ENCODE measurements around the gene RASD2. TPM values are rescaled to one million over a fixed set of nuclear protein-coding genes. Genes with fewer than 3 reads are reported as not detected.
"Not testable (repeated sequence)": the region's sequence is repeated elsewhere in the genome, so short reads cannot be mapped to it uniquely, and the experiment has no call there.

Gene RASD2
- under 1 TPM in 1 of 2 donors, not detected in 1; 0.07 TPM for total RNA-seq

GRCh38 chr22:35540595-35541253, at the start of gene RASD2:
Gene RASD2, plus strand, starts transcription at chr22:35540831. Its CDS starts 5,979 bp downstream, at chr22:35546810.
- ATAC-seq, result peak in 1 of 2 donors; percentile 34
- H3K4me1 Mint-ChIP-seq (ENCODE audit: low read depth in 2 of 2), result peaks cover 13 to 15% of the 10 kb centered on the region in 2 donors
- peaks cover 5% of the 10 kb centered on the region for H3K36me3 Mint-ChIP-seq
- H3K4me3 Mint-ChIP-seq, result peak within 1 kb of the TSS; percentile 49
- H3K9me3 Mint-ChIP-seq, result no peaks in the 10 kb centered on the region
- H3K27ac Mint-ChIP-seq, result no peak within 1 kb of the TSS
- no peak for DNase-seq (ENCODE audit: low spot score)
- H3K27me3 Mint-ChIP-seq, result peaks cover 22 to 23% of the 10 kb centered on the region in 2 donors

- DNase-seq (ENCODE audit: low spot score); H3K4me3 Mint-ChIP-seq; H3K4me1 Mint-ChIP-seq (ENCODE audit: low read depth in 2 of 2); H3K27ac Mint-ChIP-seq; H3K36me3 Mint-ChIP-seq; H3K9me3 Mint-ChIP-seq; ATAC-seq: not testable (repeated sequence)
- H3K27me3 Mint-ChIP-seq, result peaks cover 13 to 23% of the 10 kb centered on the region in 2 donors
These were observed 49.3 kb upstream of the RASD2 start for GRCh38 chr22:35491061-35491907.

- H3K4me1 Mint-ChIP-seq (ENCODE audit: low read depth in 2 of 2), result no peaks in the 10 kb centered on the region
- no peak overlapping the region for H3K27ac Mint-ChIP-seq
- ATAC-seq, result no peak
These were observed 48.7 kb upstream of the RASD2 start for GRCh38 chr22:35491908-35492380.

GRCh38 chr22:35493074-35493473, 47.6 kb upstream of the RASD2 start:
- DNase-seq (ENCODE audit: low spot score) (no peak), ATAC-seq (no peak)
- H3K27ac Mint-ChIP-seq, result no peak overlapping the region
- no peaks in the 10 kb centered on the region for H3K4me1 Mint-ChIP-seq (ENCODE audit: low read depth in 2 of 2)
- H3K4me3 Mint-ChIP-seq, result no peak overlapping the region
- no peaks in the 10 kb centered on the region for H3K9me3 Mint-ChIP-seq
- peaks cover 11 to 20% of the 10 kb centered on the region in 2 donors for H3K27me3 Mint-ChIP-seq
- H3K36me3 Mint-ChIP-seq, result no peaks in the 10 kb centered on the region

More at GRCh38 chr22:35491908-35492380, 48.7 kb upstream of the RASD2 start:
- Mint-ChIP-seq H3K4me3 (no peak overlapping the region), H3K9me3 (no peaks in the 10 kb centered on the region), H3K36me3 (no peaks in the 10 kb centered on the region), H3K27me3 (peaks cover 11 to 20% of the 10 kb centered on the region in 2 donors)
- no peak for DNase-seq (ENCODE audit: low spot score)

GRCh38 chr22:35495711-35496110, 44.9 kb upstream of the RASD2 start:
- H3K27me3 Mint-ChIP-seq, result peaks cover 11 to 28% of the 10 kb centered on the region in 2 donors
- ATAC-seq; DNase-seq (ENCODE audit: low spot score); H3K9me3 Mint-ChIP-seq; H3K4me1 Mint-ChIP-seq (ENCODE audit: low read depth in 2 of 2); H3K36me3 Mint-ChIP-seq; H3K27ac Mint-ChIP-seq; H3K4me3 Mint-ChIP-seq: not testable (repeated sequence)

GRCh38 chr22:35496768-35497312, 43.8 kb upstream of the RASD2 start:
- Mint-ChIP-seq H3K4me3 (no peak overlapping the region), H3K9me3 (no peaks in the 10 kb centered on the region), H3K27ac (no peak overlapping the region), H3K27me3 (peaks cover 13 to 28% of the 10 kb centered on the region in 2 donors), H3K4me1 (ENCODE audit: low read depth in 2 of 2) (no peaks in the 10 kb centered on the region), H3K36me3 (no peaks in the 10 kb centered on the region)
- no peak for ATAC-seq
- DNase-seq (ENCODE audit: low spot score), result no peak

- ATAC-seq, result no peak
- H3K27ac Mint-ChIP-seq, result no peak overlapping the region
- no peaks in the 10 kb centered on the region for H3K4me1 Mint-ChIP-seq (ENCODE audit: low read depth in 2 of 2)
These were observed 42.4 kb upstream of the RASD2 start for GRCh38 chr22:35498026-35498800.

GRCh38 chr22:35502836-35503235, 37.8 kb upstream of the RASD2 start:
- Mint-ChIP-seq H3K27me3 (peaks cover 9 to 12% of the 10 kb centered on the region in 2 donors), H3K4me3 (no peak overlapping the region), H3K27ac (no peak overlapping the region), H3K4me1 (ENCODE audit: low read depth in 2 of 2) (no peaks in the 10 kb centered on the region), H3K9me3 (no peaks in the 10 kb centered on the region), H3K36me3 (no peaks in the 10 kb centered on the region)
- ATAC-seq, result no peak
- no peak for DNase-seq (ENCODE audit: low spot score)

More at GRCh38 chr22:35498026-35498800, 42.4 kb upstream of the RASD2 start:
- Mint-ChIP-seq H3K27me3 (peaks cover 22 to 28% of the 10 kb centered on the region in 2 donors), H3K36me3 (no peaks in the 10 kb centered on the region), H3K4me3 (no peak overlapping the region), H3K9me3 (no peaks in the 10 kb centered on the region)
- no peak for DNase-seq (ENCODE audit: low spot score)

GRCh38 chr22:35505399-35506258, 35.0 kb upstream of the RASD2 start:
- ATAC-seq, result no peak
- H3K36me3 Mint-ChIP-seq, result no peaks in the 10 kb centered on the region
- H3K4me3 Mint-ChIP-seq, result no peak overlapping the region
- H3K9me3 Mint-ChIP-seq, result no peaks in the 10 kb centered on the region
- H3K27ac Mint-ChIP-seq, result no peak overlapping the region
- H3K27me3 Mint-ChIP-seq, result peaks cover 6 to 20% of the 10 kb centered on the region in 2 donors
- no peak for DNase-seq (ENCODE audit: low spot score)
- no peaks in the 10 kb centered on the region for H3K4me1 Mint-ChIP-seq (ENCODE audit: low read depth in 2 of 2)

- ATAC-seq (no peak), DNase-seq (ENCODE audit: low spot score) (no peak)
- Mint-ChIP-seq H3K9me3 (no peaks in the 10 kb centered on the region), H3K27ac (no peak overlapping the region), H3K4me1 (ENCODE audit: low read depth in 2 of 2) (no peaks in the 10 kb centered on the region), H3K27me3 (peaks cover 6 to 20% of the 10 kb centered on the region in 2 donors), H3K4me3 (no peak overlapping the region), H3K36me3 (no peaks in the 10 kb centered on the region)
These were observed 34.4 kb upstream of the RASD2 start for GRCh38 chr22:35506259-35506570.

- peaks cover 6 to 13% of the 10 kb centered on the region in 2 donors for H3K27me3 Mint-ChIP-seq
- H3K4me3 Mint-ChIP-seq; DNase-seq (ENCODE audit: low spot score); H3K27ac Mint-ChIP-seq; H3K9me3 Mint-ChIP-seq; H3K4me1 Mint-ChIP-seq (ENCODE audit: low read depth in 2 of 2); ATAC-seq; H3K36me3 Mint-ChIP-seq: not testable (repeated sequence)
These were observed 32.8 kb upstream of the RASD2 start for GRCh38 chr22:35507851-35508250.

GRCh38 chr22:35509451-35509850, 31.2 kb upstream of the RASD2 start:
- H3K4me1 Mint-ChIP-seq (ENCODE audit: low read depth in 2 of 2), result no peaks in the 10 kb centered on the region
- ATAC-seq, result no peak
- no peaks in the 10 kb centered on the region for H3K36me3 Mint-ChIP-seq
- H3K27me3 Mint-ChIP-seq, result peaks cover 17 to 20% of the 10 kb centered on the region in 2 donors
- no peak overlapping the region for H3K27ac Mint-ChIP-seq
- H3K4me3 Mint-ChIP-seq, result no peak overlapping the region
- no peaks in the 10 kb centered on the region for H3K9me3 Mint-ChIP-seq
- no peak for DNase-seq (ENCODE audit: low spot score)

GRCh38 chr22:35509960-35510359, 30.7 kb upstream of the RASD2 start:
- no peaks in the 10 kb centered on the region for H3K4me1 Mint-ChIP-seq (ENCODE audit: low read depth in 2 of 2)
- no peaks in the 10 kb centered on the region for H3K9me3 Mint-ChIP-seq
- no peak for ATAC-seq
- H3K27ac Mint-ChIP-seq, result no peak overlapping the region
- peaks cover 17 to 20% of the 10 kb centered on the region in 2 donors for H3K27me3 Mint-ChIP-seq
- H3K4me3 Mint-ChIP-seq, result no peak overlapping the region
- H3K36me3 Mint-ChIP-seq, result no peaks in the 10 kb centered on the region
- DNase-seq (ENCODE audit: low spot score), result no peak

Measured in natural killer cell treated with Interleukin-12 subunit alpha and Interleukin-12 subunit beta and Interleukin-15 and Interleukin-18, amount 100 ng/mL, for 72 hours (primary cell).